ENCODE measurements around the gene SFMBT1.

The SFMBT1 gene

GRCh38 chr3:52892625-52893311, 153.1 kb downstream of the SFMBT1 start:
- no peak for TF ChIP-seq TAF1 (IDR thresholded peaks at IDR 0.05; ENCODE audit: borderline replicate concordance, insufficient read depth, low read length)
- TF ChIP-seq REST (IDR thresholded peaks at IDR 0.05; ENCODE audit: insufficient read depth in 1 of 2, low read depth in 2 of 2, low read length in 2 of 2): no peak
- TF ChIP-seq POLR2AphosphoS5 (IDR thresholded peaks at IDR 0.05; ENCODE audit: low read depth, low read length): no peak
- TF ChIP-seq FOXP2 (optimal IDR thresholded peaks at IDR 0.05; ENCODE audit: borderline replicate concordance, extremely low read depth, extremely low read length, insufficient read depth): no peak
- TF ChIP-seq SIN3A (IDR thresholded peaks at IDR 0.05; ENCODE audit: borderline replicate concordance, insufficient read depth, low read length): no peak

GRCh38 chr3:52892290-52892624, 153.6 kb downstream of the SFMBT1 start:
- TF ChIP-seq REST (IDR thresholded peaks at IDR 0.05; ENCODE audit: insufficient read depth in 1 of 2, low read depth in 2 of 2, low read length in 2 of 2) (no peak), TAF1 (IDR thresholded peaks at IDR 0.05; ENCODE audit: borderline replicate concordance, insufficient read depth, low read length) (no peak), FOXP2 (optimal IDR thresholded peaks at IDR 0.05; ENCODE audit: borderline replicate concordance, extremely low read depth, extremely low read length, insufficient read depth) (no peak)

- TF ChIP-seq TAF1 (IDR thresholded peaks at IDR 0.05; ENCODE audit: borderline replicate concordance, insufficient read depth, low read length) (no peak), FOXP2 (optimal IDR thresholded peaks at IDR 0.05; ENCODE audit: borderline replicate concordance, extremely low read depth, extremely low read length, insufficient read depth) (no peak), SIN3A (IDR thresholded peaks at IDR 0.05; ENCODE audit: borderline replicate concordance, insufficient read depth, low read length) (no peak), REST (IDR thresholded peaks at IDR 0.05; ENCODE audit: insufficient read depth in 1 of 2, low read depth in 2 of 2, low read length in 2 of 2) (no peak), POLR2AphosphoS5 (IDR thresholded peaks at IDR 0.05; ENCODE audit: low read depth, low read length) (no peak)
Measured at GRCh38 chr3:52891615-52892081, 154.2 kb downstream of the SFMBT1 start.

- no peak for TF ChIP-seq SIN3A (IDR thresholded peaks at IDR 0.05; ENCODE audit: borderline replicate concordance, insufficient read depth, low read length)
- TF ChIP-seq POLR2AphosphoS5 (IDR thresholded peaks at IDR 0.05; ENCODE audit: low read depth, low read length): no peak
- no peak for TF ChIP-seq REST (IDR thresholded peaks at IDR 0.05; ENCODE audit: insufficient read depth in 1 of 2, low read depth in 2 of 2, low read length in 2 of 2)
- TF ChIP-seq TAF1 (IDR thresholded peaks at IDR 0.05; ENCODE audit: borderline replicate concordance, insufficient read depth, low read length): no peak
- TF ChIP-seq FOXP2 (optimal IDR thresholded peaks at IDR 0.05; ENCODE audit: borderline replicate concordance, extremely low read depth, extremely low read length, insufficient read depth): no peak
Measured at GRCh38 chr3:52891164-52891563, 154.7 kb downstream of the SFMBT1 start.

GRCh38 chr3:52890735-52891134, 155.1 kb downstream of the SFMBT1 start:
- TF ChIP-seq POLR2AphosphoS5 (IDR thresholded peaks at IDR 0.05; ENCODE audit: low read depth, low read length) (no peak), SIN3A (IDR thresholded peaks at IDR 0.05; ENCODE audit: borderline replicate concordance, insufficient read depth, low read length) (no peak), REST (IDR thresholded peaks at IDR 0.05; ENCODE audit: insufficient read depth in 1 of 2, low read depth in 2 of 2, low read length in 2 of 2) (no peak), FOXP2 (optimal IDR thresholded peaks at IDR 0.05; ENCODE audit: borderline replicate concordance, extremely low read depth, extremely low read length, insufficient read depth) (no peak), TAF1 (IDR thresholded peaks at IDR 0.05; ENCODE audit: borderline replicate concordance, insufficient read depth, low read length) (no peak)

Measured in PFSK-1 (cell line).